ENCODE measurements around the gene MAT2B. TPM values are rescaled to one million over a fixed set of nuclear protein-coding genes. Genes with fewer than 3 reads are reported as not detected.

MAT2B gene
- total and polyA plus RNA-seq, 9 of the 15 experiments (the other 6 are each of a cell fraction or from before 2014, with no cell fraction given) = 32.0 to 57.7 (median 43.6) TPM

DNA sequence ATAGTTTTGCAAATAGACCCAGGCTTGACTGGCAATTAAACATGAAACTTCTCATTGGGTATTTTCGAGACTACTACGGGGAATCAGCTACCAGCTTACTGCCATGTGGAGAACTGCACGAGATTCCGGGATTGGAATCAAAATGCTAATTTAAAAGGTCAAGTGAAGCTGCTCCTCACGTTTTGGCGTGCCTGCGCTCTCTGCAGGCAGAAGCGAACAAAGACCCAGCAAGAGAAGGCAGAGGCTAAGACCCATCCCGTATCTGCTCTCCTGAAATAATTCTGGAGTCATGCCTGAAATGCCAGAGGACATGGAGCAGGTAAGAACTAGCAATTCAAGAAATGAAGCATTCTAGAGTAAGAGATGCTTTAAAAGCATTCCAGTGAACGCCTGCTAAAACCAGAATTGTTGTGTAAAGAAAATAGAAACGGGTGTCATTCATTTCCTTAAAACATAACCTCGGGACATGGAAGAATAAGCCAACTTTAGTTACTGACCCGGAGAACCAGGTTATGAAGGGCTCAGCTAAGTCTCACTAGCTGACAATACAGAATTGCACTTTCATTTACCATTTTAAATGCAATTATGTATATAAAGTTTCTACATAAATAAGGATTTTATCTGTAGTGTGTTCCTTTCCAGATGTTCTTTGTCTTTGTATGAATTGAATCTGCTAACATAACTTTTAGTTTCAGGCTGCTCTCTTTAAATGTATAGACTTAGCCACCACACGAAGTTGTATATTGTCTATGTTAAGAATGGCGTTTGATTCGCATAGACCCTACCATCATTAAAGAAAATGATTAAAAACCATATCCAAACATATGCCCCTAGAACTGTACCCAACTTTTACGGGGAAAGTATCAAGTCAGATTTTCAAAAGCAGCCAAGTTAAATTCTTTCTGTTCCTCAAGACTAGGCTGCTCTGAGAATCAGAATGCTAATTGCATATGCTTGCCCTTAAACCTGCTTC is 2.0 kb upstream of the MAT2B start (continued):
- TF ChIP-seq, protein P1, sequence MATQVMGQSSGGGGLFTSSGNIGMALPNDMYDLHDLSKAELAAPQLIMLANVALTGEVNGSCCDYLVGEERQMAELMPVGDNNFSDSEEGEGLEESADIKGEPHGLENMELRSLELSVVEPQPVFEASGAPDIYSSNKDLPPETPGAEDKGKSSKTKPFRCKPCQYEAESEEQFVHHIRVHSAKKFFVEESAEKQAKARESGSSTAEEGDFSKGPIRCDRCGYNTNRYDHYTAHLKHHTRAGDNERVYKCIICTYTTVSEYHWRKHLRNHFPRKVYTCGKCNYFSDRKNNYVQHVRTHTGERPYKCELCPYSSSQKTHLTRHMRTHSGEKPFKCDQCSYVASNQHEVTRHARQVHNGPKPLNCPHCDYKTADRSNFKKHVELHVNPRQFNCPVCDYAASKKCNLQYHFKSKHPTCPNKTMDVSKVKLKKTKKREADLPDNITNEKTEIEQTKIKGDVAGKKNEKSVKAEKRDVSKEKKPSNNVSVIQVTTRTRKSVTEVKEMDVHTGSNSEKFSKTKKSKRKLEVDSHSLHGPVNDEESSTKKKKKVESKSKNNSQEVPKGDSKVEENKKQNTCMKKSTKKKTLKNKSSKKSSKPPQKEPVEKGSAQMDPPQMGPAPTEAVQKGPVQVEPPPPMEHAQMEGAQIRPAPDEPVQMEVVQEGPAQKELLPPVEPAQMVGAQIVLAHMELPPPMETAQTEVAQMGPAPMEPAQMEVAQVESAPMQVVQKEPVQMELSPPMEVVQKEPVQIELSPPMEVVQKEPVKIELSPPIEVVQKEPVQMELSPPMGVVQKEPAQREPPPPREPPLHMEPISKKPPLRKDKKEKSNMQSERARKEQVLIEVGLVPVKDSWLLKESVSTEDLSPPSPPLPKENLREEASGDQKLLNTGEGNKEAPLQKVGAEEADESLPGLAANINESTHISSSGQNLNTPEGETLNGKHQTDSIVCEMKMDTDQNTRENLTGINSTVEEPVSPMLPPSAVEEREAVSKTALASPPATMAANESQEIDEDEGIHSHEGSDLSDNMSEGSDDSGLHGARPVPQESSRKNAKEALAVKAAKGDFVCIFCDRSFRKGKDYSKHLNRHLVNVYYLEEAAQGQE (IDR thresholded peaks at IDR 0.05; ENCODE audit: borderline replicate concordance) = peak; percentile 24; the same call in 1 of the 2 replicates
- TF ChIP-seq, protein P1 (CRISPR knock-in tag; IDR thresholded peaks at IDR 0.05; ENCODE audit: low read depth) = no peak
- TF ChIP-seq SP2 (IDR thresholded peaks at IDR 0.05; ENCODE audit: extremely low read depth, low read depth, low read length, poor library complexity, severe bottlenecking) (no peak), DIDO1 (tag; IDR thresholded peaks at IDR 0.05; ENCODE audit: low read depth) (peak; percentile 63), TEAD4 (IDR thresholded peaks at IDR 0.05; ENCODE audit: low read length) (peak; percentile 58), TEAD4 (CRISPR knock-in tag; IDR thresholded peaks at IDR 0.05; ENCODE audit: borderline replicate concordance) (no peak), BACH1 (tag; IDR thresholded peaks at IDR 0.05) (no peak), ARNT (IDR thresholded peaks at IDR 0.05) (peak in 1 of 2 experiments; percentile 91; a peak in 2 of 4 replicates), POLR2H (tag; IDR thresholded peaks at IDR 0.05; ENCODE audit: low read depth) (peak; percentile 19; the same call in 1 of the 2 replicates), NR2C2 (CRISPR knock-in tag; IDR thresholded peaks at IDR 0.05) (peak; percentile 62; the same call in 1 of the 2 replicates), NR2C2 (tag; IDR thresholded peaks at IDR 0.05) (peak; percentile 87), MYC (IDR thresholded peaks at IDR 0.05; ENCODE audit: low read depth, low read length) (peak; percentile 72; the same call in 1 of the 2 replicates), MYC (CRISPR knock-in tag; IDR thresholded peaks at IDR 0.05; ENCODE audit: borderline replicate concordance, low read depth) (no peak), ATF1 (CRISPR knock-in tag; IDR thresholded peaks at IDR 0.05) (no peak), ATF1 (tag; IDR thresholded peaks at IDR 0.05) (peak; percentile 23; the same call in 1 of the 2 replicates)
- TF ChIP-seq, protein P2, sequence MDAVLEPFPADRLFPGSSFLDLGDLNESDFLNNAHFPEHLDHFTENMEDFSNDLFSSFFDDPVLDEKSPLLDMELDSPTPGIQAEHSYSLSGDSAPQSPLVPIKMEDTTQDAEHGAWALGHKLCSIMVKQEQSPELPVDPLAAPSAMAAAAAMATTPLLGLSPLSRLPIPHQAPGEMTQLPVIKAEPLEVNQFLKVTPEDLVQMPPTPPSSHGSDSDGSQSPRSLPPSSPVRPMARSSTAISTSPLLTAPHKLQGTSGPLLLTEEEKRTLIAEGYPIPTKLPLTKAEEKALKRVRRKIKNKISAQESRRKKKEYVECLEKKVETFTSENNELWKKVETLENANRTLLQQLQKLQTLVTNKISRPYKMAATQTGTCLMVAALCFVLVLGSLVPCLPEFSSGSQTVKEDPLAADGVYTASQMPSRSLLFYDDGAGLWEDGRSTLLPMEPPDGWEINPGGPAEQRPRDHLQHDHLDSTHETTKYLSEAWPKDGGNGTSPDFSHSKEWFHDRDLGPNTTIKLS (IDR thresholded peaks at IDR 0.05; ENCODE audit: borderline replicate concordance, low read depth) = no peak

All from K562 (cell line).